Endothelial cell (in vitro differentiated cells): ENCODE data around the gene BRI3BP. TPM values are rescaled to one million over a fixed set of nuclear protein-coding genes. Genes with fewer than 3 reads are reported as not detected.
A peak's percentile ranks its signal among the peaks of the same experiment; 100 is the strongest.

Experiments
- DNase-seq: peaks from one replicate; pipeline ENCODE4 v3.0.0; 2021; ENCODE audit warnings: low spot score
- H3K27ac Mint-ChIP-seq: one replicate; pipeline ENCODE4 v1.8.0; 2021; ENCODE audit warnings: mixed read lengths, inconsistent platforms; ENCODE audit not compliant: unreplicated experiment
- H3K27me3 Mint-ChIP-seq: one replicate; pipeline ENCODE4 v1.8.0; 2021; ENCODE audit warnings: mild to moderate bottlenecking, moderate library complexity, mixed read lengths, inconsistent platforms; ENCODE audit not compliant: unreplicated experiment
- H3K36me3 Mint-ChIP-seq: one replicate; pipeline ENCODE4 v1.8.0; 2021; ENCODE audit warnings: mild to moderate bottlenecking, low read depth, mixed read lengths, inconsistent platforms; ENCODE audit not compliant: unreplicated experiment
- H3K4me1 Mint-ChIP-seq: one replicate; pipeline ENCODE4 v1.8.0; 2021; ENCODE audit warnings: mild to moderate bottlenecking, mixed read lengths, inconsistent platforms; ENCODE audit not compliant: unreplicated experiment
- H3K4me3 Mint-ChIP-seq: one replicate; pipeline ENCODE4 v1.8.0; 2021; ENCODE audit warnings: mild to moderate bottlenecking, mixed read lengths, inconsistent platforms; ENCODE audit not compliant: unreplicated experiment
- H3K9me3 Mint-ChIP-seq: one replicate; pipeline ENCODE4 v1.8.0; 2021; ENCODE audit warnings: mixed read lengths, inconsistent platforms; ENCODE audit not compliant: unreplicated experiment
- CTCF ChIP-seq: fragments of 200-600 bp; sonication (generic); IDR thresholded peaks from one replicate; pipeline ENCODE4 v1.5.0; 2021; ENCODE audit warnings: antibody characterized with exemption; ENCODE audit not compliant: unreplicated experiment
- long read RNA-seq: library from polyadenylated mRNA; unstranded; transcript quantifications from one replicate; pipeline ENCODE4 v2.0.0, GENCODE V29; 2020; ENCODE audit not compliant: unreplicated experiment
- total RNA-seq: library from RNA; stranded (reverse); fragmentation: NEBNext Ultra II Directional; extraction: Animal tissue kit (Norgen Biotek cat#: 25700); gene quantifications from one replicate; pipeline ENCODE4 v1.2.1, GENCODE V29; 2021; ENCODE audit not compliant: unreplicated experiment

BRI3BP gene
- 1.4 TPM for total RNA-seq
- long read RNA-seq, full-length matches to known transcripts = 1 of 1 reads
- long read RNA-seq, partial matches to known transcripts = 0 of 1 reads
- long read RNA-seq, other reads (novel, unspliced or antisense) = 0 of 1 reads

GRCh38 chr12:124993626-124994436 is at the start of gene BRI3BP:
TSS of gene BRI3BP (plus strand) at chr12:124993645. CDS start at chr12:124993791, 146 bp downstream.
- Mint-ChIP-seq H3K9me3 (no peaks in the 10 kb centered on the region), H3K4me3 (peak within 1 kb of the TSS; percentile 92), H3K27me3 (peaks cover 8% of the 10 kb centered on the region), H3K4me1 (peaks cover 18% of the 10 kb centered on the region), H3K27ac (peak within 1 kb of the TSS; percentile 32), H3K36me3 (peaks cover 4% of the 10 kb centered on the region)
- no peak for TF ChIP-seq CTCF
- DNase-seq = peak; percentile 47

GRCh38 chr12:124946447-124946793 is 47.0 kb upstream of the BRI3BP start:
- Mint-ChIP-seq H3K9me3 (no peaks in the 10 kb centered on the region), H3K27ac (no peak overlapping the region), H3K4me3 (peak overlapping the region; percentile 33), H3K4me1 (peaks cover 6% of the 10 kb centered on the region), H3K36me3 (peaks cover 10% of the 10 kb centered on the region), H3K27me3 (peaks cover 6% of the 10 kb centered on the region)
- no peak for DNase-seq
- TF ChIP-seq CTCF = no peak

GRCh38 chr12:124947013-124947412 is 46.4 kb upstream of the BRI3BP start:
- DNase-seq = no peak
- H3K4me3 Mint-ChIP-seq = no peak overlapping the region
- peaks cover 11% of the 10 kb centered on the region for H3K36me3 Mint-ChIP-seq
- no peaks in the 10 kb centered on the region for H3K9me3 Mint-ChIP-seq
- TF ChIP-seq CTCF = no peak
- H3K4me1 Mint-ChIP-seq = peaks cover 6% of the 10 kb centered on the region
- no peak overlapping the region for H3K27ac Mint-ChIP-seq
- H3K27me3 Mint-ChIP-seq = peaks cover 6% of the 10 kb centered on the region

- H3K9me3 Mint-ChIP-seq = no peaks in the 10 kb centered on the region
- H3K27me3 Mint-ChIP-seq = peaks cover 6% of the 10 kb centered on the region
- TF ChIP-seq CTCF = no peak
- peaks cover 11% of the 10 kb centered on the region for H3K36me3 Mint-ChIP-seq
- no peak overlapping the region for H3K4me3 Mint-ChIP-seq
- no peak for DNase-seq
- peaks cover 6% of the 10 kb centered on the region for H3K4me1 Mint-ChIP-seq
- no peak overlapping the region for H3K27ac Mint-ChIP-seq
Observed at GRCh38 chr12:124947561-124948398, 45.7 kb upstream of the BRI3BP start.
